Right lobe of liver (tissue), 6 donors: Measurements from ENCODE around the gene APOM. TPM values are rescaled to one million over a fixed set of nuclear protein-coding genes. Genes with fewer than 3 reads are reported as not detected.

Experiments used
- ATAC-seq, 4 donors: fragments of 200-7000 bp; cut with Tn5 transposase; one replicate each; pipeline ENCODE4 v1.9.1; 2020; ENCODE audit warnings: mild to moderate bottlenecking in 4 of 4, moderate library complexity in 4 of 4
- DNase-seq, 3 donors: peaks; one replicate each; pipeline ENCODE4 v3.0.0-alpha.2; 2020
- H3K27ac ChIP-seq, 3 donors: fragments of 200-600 bp; one replicate each; pipeline ENCODE4 v1.8.0; 2022
- H3K27me3 ChIP-seq, 2 donors: fragments of 200-600 bp; one replicate each; pipeline ENCODE4 v1.8.0; 2022
- H3K36me3 ChIP-seq, 4 donors: fragments of 200-600 bp; sonication (generic) in 1 of 4; one replicate each; pipeline versions ENCODE4 v1.5.1 to v1.8.0; 2017 to 2022; ENCODE audit warnings: control low read depth in 1 of 4
- H3K4me1 ChIP-seq, 4 donors: fragments of 200-600 bp; sonication (generic) in 1 of 4; one replicate each; pipeline versions ENCODE4 v1.5.1 to v1.8.0; 2017 to 2022; ENCODE audit warnings: control low read depth in 1 of 4
- H3K4me3 ChIP-seq, 3 donors: fragments of 200-600 bp; one replicate each; pipeline ENCODE4 v1.8.0; 2022
- H3K9me3 ChIP-seq, 4 donors: fragments of 200-600 bp; sonication (generic) in 1 of 4; one replicate each; pipeline versions ENCODE4 v1.5.1 to v1.8.0; 2017 to 2022; ENCODE audit warnings: control low read depth in 1 of 4
- CTCF ChIP-seq, 4 donors: fragments of 200-600 bp in 3 of 4; fragments of 450-650 bp in 1 of 4; IDR thresholded peaks; one replicate each; pipeline versions ENCODE4 v1.5.1 to v1.8.0; 2016 to 2022; ENCODE audit warnings: antibody characterized with exemption in 4 of 4, mild to moderate bottlenecking in 2 of 4
- POLR2A ChIP-seq: fragments of 450-650 bp; IDR thresholded peaks from one replicate; pipeline ENCODE4 v1.6.1; 2017; ENCODE audit warnings: antibody characterized with exemption, mild to moderate bottlenecking
- WGBS: methylation state at CpG from one replicate; pipeline ENCODE4 v1.1.6; 2018; ENCODE audit warnings: low coverage, low lambda C conversion rate; ENCODE audit not compliant: insufficient coverage; ENCODE audit errors: missing lambda C conversion rate; 5-methylcytosine and 5-hydroxymethylcytosine counted together
- intact Hi-C, 2 donors: fragments of 100-400 bp; cut with DNase I; formaldehyde crosslinking; loops; one replicate each; pipeline versions ENCODE4 v1.11.2 to v1.14.1; 2022
- total RNA-seq, 6 experiments: library from RNA; depleted of rRNA in 2 of 6; stranded (reverse); fragments of >200 nt in 2 of 6; fragmentation: NEBNext Ultra II Directional in 3 of 6; extraction: Animal tissue kit (Norgen Biotek cat#: 25700) in 3 of 6; gene quantifications; one replicate each; pipeline versions ENCODE4 v1.1.0 to v1.2.4, GENCODE V29; 2016 to 2023
- donor health status: DM: no; HTN: yes; CAD: no.
- donor health status: DM: no; HTN: no; CAD: no.
- donor health status: DM: no; HTN: no; CAD: no.
- donor health status: DM: no; HTN: yes; CAD: no.
- donor health status: DM: no; HTN: yes; CAD: no.

Gene APOM
- total RNA-seq, 6 experiments from 2014 or later: 100 to 182 (median 116) TPM

DNA sequence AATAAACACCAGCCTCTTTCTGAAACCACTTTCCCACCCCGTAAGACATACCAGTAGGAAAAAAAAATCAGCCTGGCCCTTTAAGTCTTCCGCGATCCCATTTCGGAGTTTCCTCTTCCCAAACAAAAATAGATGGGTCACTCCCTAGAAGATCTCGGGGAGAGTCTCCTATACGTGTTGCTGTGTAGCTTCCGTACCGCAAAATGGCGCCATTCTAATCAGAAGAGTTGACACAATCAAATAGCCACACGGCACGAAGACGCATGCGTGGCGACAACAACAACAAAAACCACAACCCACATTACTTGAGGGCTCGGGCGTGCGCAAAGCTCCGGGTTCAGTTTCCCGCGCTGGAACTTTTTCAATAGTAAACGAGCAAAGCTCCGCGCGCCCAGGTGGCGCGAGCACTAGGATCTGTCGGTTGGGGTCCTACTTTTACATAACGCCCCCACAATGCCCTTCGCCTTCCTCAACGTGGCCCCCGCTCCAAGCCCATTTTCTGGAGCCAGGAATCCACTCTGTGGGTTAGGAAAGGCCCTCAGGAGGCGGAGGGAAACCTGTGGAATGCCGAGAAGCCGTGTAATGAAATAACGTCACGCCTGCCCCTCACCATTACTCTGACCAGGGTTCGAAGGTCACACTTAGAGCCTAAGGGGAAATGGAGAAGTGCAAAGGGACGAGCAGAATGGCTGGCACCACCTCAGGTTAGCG is 9.3 kb downstream of the APOM start, which contains the start of gene GPANK1:
TSS of gene GPANK1 (minus strand) at position 208 of the 711 bp plus-strand sequence. CDS start 519 bp downstream, outside the sequence.
- H3K4me1 ChIP-seq: peaks cover 1 to 18% (median 8%) of the 10 kb centered on the region in 4 donors
- under 1% methylated on average over 24 of the region's 39 CpGs for WGBS
- peak within 1 kb of the TSS; percentile 83 to 90 (median 86) for H3K27ac ChIP-seq
- no peaks in the 10 kb centered on the region for H3K9me3 ChIP-seq
- ATAC-seq (peak; percentile 64 to 72 (median 68)), DNase-seq (peak; percentile 88 to 93 (median 93))
- H3K4me3 ChIP-seq: peak within 1 kb of the TSS; percentile 70 to 93 (median 87)
- H3K36me3 ChIP-seq: peaks cover 10 to 31% (median 21%) of the 10 kb centered on the region in 4 donors
- TF ChIP-seq POLR2A (peak; percentile 54), CTCF (IDR thresholded peaks at IDR 0.05) (no peak)
- H3K27me3 ChIP-seq: no peaks in the 10 kb centered on the region
- intact Hi-C loops: no loop called here

DNA sequence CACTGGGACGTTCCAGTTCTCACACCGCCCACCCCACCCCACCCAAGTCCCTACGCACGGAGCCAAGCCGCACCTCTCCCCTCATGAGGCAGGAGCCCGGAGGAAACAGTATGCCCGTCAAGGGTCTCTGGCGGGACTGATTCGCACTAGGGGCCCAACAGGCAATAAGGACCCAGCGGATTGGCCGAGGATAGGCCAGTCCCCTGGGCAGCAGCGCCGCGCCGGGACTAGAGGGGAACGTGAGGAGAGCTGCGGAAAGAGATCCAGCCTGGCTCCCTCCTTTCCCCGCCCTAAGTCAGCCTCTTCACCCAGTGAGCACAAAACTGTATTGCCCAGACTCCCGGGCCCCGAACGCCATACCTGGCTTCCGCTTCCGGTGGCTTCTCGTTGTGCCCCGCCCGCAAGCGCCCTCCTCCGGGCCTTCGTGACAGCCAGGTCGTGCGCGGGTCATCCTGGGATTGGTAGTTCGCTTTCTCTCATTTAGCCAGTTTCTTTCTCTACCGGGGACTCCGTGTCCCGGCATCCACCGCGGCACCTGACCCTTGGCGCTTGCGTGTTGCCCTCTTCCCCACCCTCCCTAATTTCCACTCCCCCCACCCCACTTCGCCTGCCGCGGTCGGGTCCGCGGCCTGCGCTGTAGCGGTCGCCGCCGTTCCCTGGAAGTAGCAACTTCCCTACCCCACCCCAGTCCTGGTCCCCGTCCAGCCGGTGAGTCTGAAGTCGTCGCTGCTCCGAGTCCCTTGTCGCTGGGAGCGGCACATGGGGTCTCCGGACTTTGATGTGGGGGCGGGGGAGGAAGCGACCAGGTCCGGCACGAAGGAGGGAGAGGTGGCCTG is 10.0 kb downstream of the APOM start, which contains the start of gene CSNK2B:
TSS of gene CSNK2B (plus strand) at position 580 of the 836 bp plus-strand sequence. CDS start 752 bp downstream, outside the sequence.
- Histone ChIP-seq H3K4me1 (peaks cover 1 to 18% (median 8%) of the 10 kb centered on the region in 4 donors), H3K4me3 (peak within 1 kb of the TSS; percentile 70 to 93 (median 87)), H3K27me3 (no peaks in the 10 kb centered on the region), H3K36me3 (peaks cover 10 to 39% (median 26%) of the 10 kb centered on the region in 4 donors), H3K9me3 (no peaks in the 10 kb centered on the region), H3K27ac (peak within 1 kb of the TSS; percentile 83 to 90 (median 86))
- WGBS: 0% methylated on average over 30 of the region's 63 CpGs
- intact Hi-C loops: no loop called here
- DNase-seq (peak; percentile 98 to 99 (median 99)), ATAC-seq (peak; percentile 87 to 94 (median 91))
- TF ChIP-seq CTCF (IDR thresholded peaks at IDR 0.05): peak in 3 of 4 donors; percentile 4 to 25 (median 16)
- peak; percentile 62 for TF ChIP-seq POLR2A

DNA sequence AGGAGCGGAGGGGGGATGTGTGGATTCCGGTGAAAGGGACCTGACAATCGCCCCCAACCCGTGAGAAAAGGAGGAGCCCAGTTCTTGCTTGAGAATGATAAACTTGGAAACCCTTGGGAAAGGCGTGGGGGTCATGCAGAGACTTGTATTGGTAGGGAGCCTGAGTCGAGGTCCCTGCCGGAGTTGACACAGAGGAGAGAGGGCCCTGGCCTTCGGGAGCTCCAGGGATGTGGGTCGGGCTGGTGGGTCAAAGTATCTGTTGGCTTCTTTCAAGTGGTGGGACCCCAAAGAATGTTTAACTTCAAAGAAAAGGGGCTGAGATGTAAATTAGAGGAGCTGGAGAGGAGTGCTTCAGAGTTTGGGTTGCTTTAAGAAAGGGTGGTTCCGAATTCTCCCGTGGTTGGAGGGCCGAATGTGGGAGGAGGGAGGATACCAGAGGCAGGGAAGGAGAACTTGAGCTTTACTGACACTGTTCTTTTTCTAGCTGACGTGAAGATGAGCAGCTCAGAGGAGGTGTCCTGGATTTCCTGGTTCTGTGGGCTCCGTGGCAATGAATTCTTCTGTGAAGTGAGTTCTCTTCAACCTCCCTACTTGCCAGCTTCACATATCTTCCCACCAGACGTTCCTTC is 10.8 kb downstream of the APOM start:
- H3K27me3 ChIP-seq: no peaks in the 10 kb centered on the region
- peaks cover 1 to 18% (median 8%) of the 10 kb centered on the region in 4 donors for H3K4me1 ChIP-seq
- TF ChIP-seq CTCF (IDR thresholded peaks at IDR 0.05): no peak
- no peak for TF ChIP-seq POLR2A
- H3K36me3 ChIP-seq: peaks cover 10 to 46% (median 29%) of the 10 kb centered on the region in 4 donors
- H3K4me3 ChIP-seq: peak overlapping the region; percentile 70 to 93 (median 87)
- intact Hi-C loops: no loop called here
- H3K27ac ChIP-seq: peak overlapping the region; percentile 62 to 90 (median 81)
- no peaks in the 10 kb centered on the region for H3K9me3 ChIP-seq
- no peak for ATAC-seq
- 3% methylated on average over 15 of the region's 15 CpGs for WGBS
- no peak for DNase-seq

- TF ChIP-seq CTCF (IDR thresholded peaks at IDR 0.05): no peak
- no peak for TF ChIP-seq POLR2A
- DNase-seq: no peak
- peaks cover 0 to 6% (median 0%) of the 10 kb centered on the region in 4 donors for H3K4me1 ChIP-seq
- no peak within 1 kb of the TSS for H3K4me3 ChIP-seq
- no peaks in the 10 kb centered on the region for H3K9me3 ChIP-seq
- no peak within 1 kb of the TSS for H3K27ac ChIP-seq
- no peaks in the 10 kb centered on the region for H3K27me3 ChIP-seq
- intact Hi-C loops: loop anchor here in 1 of 2 donors (10.0 kb wide), 1 partner anchor 205 kb away; the partner anchor contains the start of gene SLC44A4
- 81% methylated on average over 7 of the region's 8 CpGs for WGBS
- no peak for ATAC-seq
- H3K36me3 ChIP-seq: peaks cover 10 to 55% (median 36%) of the 10 kb centered on the region in 4 donors
Measured at GRCh38 chr6:31669676-31670075, 14.0 kb downstream of the APOM start, which contains the start of gene LY6G5B. Gene LY6G5B, plus strand, starts transcription at chr6:31669976. Its CDS starts 975 bp downstream, at chr6:31670951.
